ENCODE data around the gene JMJD8. TPM values are rescaled to one million over a fixed set of nuclear protein-coding genes. Genes with fewer than 3 reads are reported as not detected.

Gene JMJD8
- 21.8 and 28.3 TPM in 2 replicates for total RNA-seq (ENCODE audit: low replicate concordance)

GRCh38 chr16:684071-684794, at the start of gene JMJD8:
Gene JMJD8 (minus strand): TSS chr16:684334. CDS start chr16:684319, 15 bp downstream.

GRCh38 chr16:726438-727290, 42.5 kb upstream of the JMJD8 start, which contains the start of the genes CCDC78 and HAGHL:
Gene CCDC78 (minus strand): TSS chr16:726443. CDS start chr16:726367, 76 bp downstream.
Gene HAGHL (plus strand): TSS chr16:727106. CDS start chr16:727510, 404 bp downstream.

GRCh38 chr16:720990-721764, 37.0 kb upstream of the JMJD8 start, which contains the start of gene ANTKMT:
Gene ANTKMT (plus strand): TSS chr16:721146. CDS start chr16:721275, 129 bp downstream.

GRCh38 chr16:714558-715476, 30.7 kb upstream of the JMJD8 start, which contains the start of gene METRN:
Gene METRN (plus strand): TSS chr16:715118. CDS start chr16:715290, 172 bp downstream.

GRCh38 chr16:705431-706188, 21.5 kb upstream of the JMJD8 start, which contains the start of gene FBXL16:
Gene FBXL16 (minus strand): TSS chr16:705801. CDS start chr16:697405, 8,396 bp downstream.

GRCh38 chr16:679814-680624, 4.1 kb downstream of the JMJD8 start, which contains the start of gene STUB1:
Gene STUB1 (plus strand): TSS chr16:680410. CDS start chr16:680526, 116 bp downstream.

GRCh38 chr16:674968-675883, 8.9 kb downstream of the JMJD8 start, which contains the start of gene RHBDL1:
Gene RHBDL1 (plus strand): TSS chr16:675671. CDS start chr16:675791, 120 bp downstream.

GRCh38 chr16:667780-668518, 16.2 kb downstream of the JMJD8 start, which contains the start of gene RHOT2:
Gene RHOT2 (plus strand): TSS chr16:668132. CDS start chr16:668200, 68 bp downstream.

GRCh38 chr16:648781-649589, 35.1 kb downstream of the JMJD8 start, which contains the start of gene WDR90:
Gene WDR90 (plus strand): TSS chr16:649365. CDS start chr16:649417, 52 bp downstream.

GRCh38 chr16:641326-642188, 42.6 kb downstream of the JMJD8 start, which contains the start of gene MCRIP2:
Gene MCRIP2 (plus strand): TSS chr16:641828. CDS start chr16:641992, 164 bp downstream.

GRCh38 chr16:636206-637080, 47.7 kb downstream of the JMJD8 start, which contains the start of gene METTL26:
Gene METTL26 (minus strand): TSS chr16:636305. CDS start chr16:636290, 15 bp downstream.

All from smooth muscle cell of the coronary artery (primary cell).